ENCODE measurements around the gene ARFGEF3.

- TF ChIP-seq POLR2AphosphoS5 (IDR thresholded peaks at IDR 0.05; ENCODE audit: borderline replicate concordance, low read depth, low read length) (no peak), EZH2 (IDR thresholded peaks at IDR 0.05) (no peak)
Observed at GRCh38 chr6:138371720-138372119, 210.0 kb downstream of the ARFGEF3 start.
